ENCODE data around the gene MAP3K14. TPM values are rescaled to one million over a fixed set of nuclear protein-coding genes. Genes with fewer than 3 reads are reported as not detected.

Gene MAP3K14
- total and polyA plus RNA-seq, 10 of the 15 experiments (the other 5 are each of a cell fraction or from before 2014, with no cell fraction given), result 2.1 to 33.3 (median 19.7) TPM

DNA sequence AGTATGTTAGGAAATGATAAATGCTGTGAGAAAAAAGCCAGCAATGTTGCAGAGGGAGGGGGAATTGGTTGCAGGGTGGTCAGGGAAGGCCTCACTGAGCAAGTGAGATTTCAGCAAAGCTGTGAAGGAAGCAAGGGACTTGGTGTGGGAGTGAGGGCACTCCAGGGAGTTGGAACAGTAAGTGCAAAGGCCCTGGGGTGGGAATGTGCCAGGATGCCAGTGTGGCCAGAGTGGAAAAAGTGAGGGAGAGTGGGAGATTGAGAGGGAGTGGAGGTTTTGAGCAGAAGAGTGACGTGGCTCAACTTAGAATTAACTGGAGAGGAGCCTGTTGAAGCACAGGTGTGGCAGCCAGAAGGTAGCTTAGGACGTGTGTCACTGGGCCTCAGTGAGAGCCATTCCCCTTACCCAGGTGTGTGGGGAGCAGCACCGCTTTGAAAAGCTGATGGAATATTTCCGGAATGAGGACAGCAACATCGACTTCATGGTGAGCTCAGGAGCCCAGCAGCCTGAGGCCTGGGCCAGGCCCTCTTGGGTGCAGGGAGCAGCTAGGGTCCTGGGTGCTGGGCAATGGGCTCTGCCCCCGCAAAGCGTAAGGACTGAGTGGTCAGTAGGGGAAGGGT is 78.6 kb downstream of the MAP3K14 start:
- Histone ChIP-seq H3K79me2 (ENCODE audit: control insufficient read depth, insufficient read depth, low read length) (no peaks in the 10 kb centered on the region), H3K4me3 (no peak overlapping the region), H4K20me1 (ENCODE audit: control insufficient read depth, insufficient read depth) (no peaks in the 10 kb centered on the region; the same call in 1 of the 2 replicates), H3K27me3 (replicated peaks in 1 of 2; ENCODE audit: control insufficient read depth in 2 of 2, insufficient read depth in 2 of 2, low read length in 1 of 2) (no peaks in the 10 kb centered on the region), H3K36me3 (ENCODE audit: control insufficient read depth in 2 of 2, insufficient read depth in 2 of 2, low read length in 1 of 2) (peaks cover 38 to 46% of the 10 kb centered on the region in 2 experiments), H3K9ac (ENCODE audit: control insufficient read depth, insufficient read depth, low read length) (no peak overlapping the region), H3K9me3 (replicated peaks; ENCODE audit: control insufficient read depth, insufficient read depth, low read length) (no peaks in the 10 kb centered on the region), H3K4me1 (ENCODE audit: control insufficient read depth, insufficient read depth, low read length) (no peaks in the 10 kb centered on the region; the same call in 1 of the 2 replicates), H2AFZ (ENCODE audit: control insufficient read depth, low read depth, low read length) (no peak overlapping the region), H3K4me2 (ENCODE audit: control insufficient read depth, insufficient read depth) (no peak overlapping the region), H3K27ac (ENCODE audit: control insufficient read depth, insufficient read depth) (no peak overlapping the region)
- ChIA-PET POLR2A (no interaction called here), CTCF (interaction anchor here (12.8 kb wide), 1 partner anchor 18 kb away, joined by 429 read pairs; the partner anchor contains the start of gene FMNL1), RAD21 (ENCODE audit: unreplicated experiment) (interaction anchor here (0.9 kb wide), 1 partner anchor 39 kb away, joined by 3 read pairs; no protein-coding TSS in a partner anchor), SMC1A (ENCODE audit: uncharacterized antibody, unreplicated experiment) (interaction anchor here (1.0 to 11.4 kb wide), 2 partner anchors 21 kb away, joined by 3 to 201 read pairs; no protein-coding TSS in a partner anchor)
- no peak for ATAC-seq
- FAIRE-seq, result no peak
- WGBS (ENCODE audit: insufficient coverage, insufficient replicate concordance, low lambda C conversion rate, missing lambda C conversion rate), result 98% methylated on average over 7 of the region's 7 CpGs
- TF ChIP-seq ZBED1 (IDR thresholded peaks at IDR 0.05; ENCODE audit: borderline replicate concordance) (no peak), HCFC1 (IDR thresholded peaks at IDR 0.05; ENCODE audit: low read length) (no peak), SMC3 (IDR thresholded peaks at IDR 0.05; ENCODE audit: borderline replicate concordance, low read length) (no peak), SP1 (IDR thresholded peaks at IDR 0.05; ENCODE audit: low read depth, low read length) (no peak), ASH2L (IDR thresholded peaks at IDR 0.05; ENCODE audit: borderline replicate concordance, low read depth) (no peak), SREBF2 (IDR thresholded peaks at IDR 0.05; ENCODE audit: low read length) (no peak), RAD21 (IDR thresholded peaks at IDR 0.05; ENCODE audit: insufficient read depth, low read depth, low read length) (no peak), SPI1 (IDR thresholded peaks at IDR 0.05; ENCODE audit: borderline replicate concordance, insufficient read depth, low read depth, low read length) (no peak)
- in situ Hi-C loops (cut with MboI), result no loop called here
- BruUV-seq (replicated peaks), result no TSS peak
- no peak for DNase-seq (ENCODE audit: low read depth, low spot score)
- intact Hi-C loops (cut with micrococcal nuclease; ENCODE audit: unreplicated experiment), result no loop called here

Data from GM12878 (cell line).